Endothelial cell (in vitro differentiated cells): Measurements from ENCODE around the gene CHST9. TPM values are rescaled to one million over a fixed set of nuclear protein-coding genes. Genes with fewer than 3 reads are reported as not detected.
"Not testable (repeated sequence)": the region's sequence is repeated elsewhere in the genome, so short reads cannot be mapped to it uniquely, and the experiment has no call there.

ENCODE experiments used
- DNase-seq: peaks from one replicate; pipeline ENCODE4 v3.0.0; 2021; ENCODE audit warnings: low spot score
- H3K27ac Mint-ChIP-seq: one replicate; pipeline ENCODE4 v1.8.0; 2021; ENCODE audit warnings: mixed read lengths, inconsistent platforms; ENCODE audit not compliant: unreplicated experiment
- H3K27me3 Mint-ChIP-seq: one replicate; pipeline ENCODE4 v1.8.0; 2021; ENCODE audit warnings: mild to moderate bottlenecking, moderate library complexity, mixed read lengths, inconsistent platforms; ENCODE audit not compliant: unreplicated experiment
- H3K36me3 Mint-ChIP-seq: one replicate; pipeline ENCODE4 v1.8.0; 2021; ENCODE audit warnings: mild to moderate bottlenecking, low read depth, mixed read lengths, inconsistent platforms; ENCODE audit not compliant: unreplicated experiment
- H3K4me1 Mint-ChIP-seq: one replicate; pipeline ENCODE4 v1.8.0; 2021; ENCODE audit warnings: mild to moderate bottlenecking, mixed read lengths, inconsistent platforms; ENCODE audit not compliant: unreplicated experiment
- H3K4me3 Mint-ChIP-seq: one replicate; pipeline ENCODE4 v1.8.0; 2021; ENCODE audit warnings: mild to moderate bottlenecking, mixed read lengths, inconsistent platforms; ENCODE audit not compliant: unreplicated experiment
- H3K9me3 Mint-ChIP-seq: one replicate; pipeline ENCODE4 v1.8.0; 2021; ENCODE audit warnings: mixed read lengths, inconsistent platforms; ENCODE audit not compliant: unreplicated experiment
- total RNA-seq: library from RNA; stranded (reverse); fragmentation: NEBNext Ultra II Directional; extraction: Animal tissue kit (Norgen Biotek cat#: 25700); gene quantifications from one replicate; pipeline ENCODE4 v1.2.1, GENCODE V29; 2021; ENCODE audit not compliant: unreplicated experiment
- TF ChIP-seq, protein P1 (sequence below): fragments of 200-600 bp; sonication (generic); IDR thresholded peaks from one replicate; pipeline ENCODE4 v1.5.0; 2021; ENCODE audit warnings: antibody characterized with exemption; ENCODE audit not compliant: unreplicated experiment

The CHST9 gene
- total RNA-seq, 1 donor from 2014 or later, result 4.7 TPM

DNA sequence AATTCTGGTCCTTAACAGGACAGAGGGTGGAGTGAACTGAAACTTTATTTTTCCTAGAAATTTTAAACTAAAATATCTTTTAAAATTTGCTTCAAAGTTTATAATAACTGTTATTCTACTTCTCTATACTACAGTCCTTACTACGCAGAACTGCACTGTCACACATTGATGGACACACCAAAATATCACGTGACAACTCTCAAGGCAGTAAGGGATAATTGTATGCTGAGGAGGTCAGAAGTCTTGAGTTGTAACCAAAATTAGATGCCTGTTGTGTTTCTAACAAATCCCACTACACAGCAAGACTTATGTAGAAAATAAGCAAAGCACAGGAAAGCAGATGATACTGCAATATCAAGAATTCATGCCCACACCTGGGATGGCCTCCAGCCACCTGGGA lies 76.3 kb downstream of the CHST9 start:
- no peak overlapping the region for H3K27ac Mint-ChIP-seq
- no peaks in the 10 kb centered on the region for H3K9me3 Mint-ChIP-seq
- TF ChIP-seq, protein P1, sequence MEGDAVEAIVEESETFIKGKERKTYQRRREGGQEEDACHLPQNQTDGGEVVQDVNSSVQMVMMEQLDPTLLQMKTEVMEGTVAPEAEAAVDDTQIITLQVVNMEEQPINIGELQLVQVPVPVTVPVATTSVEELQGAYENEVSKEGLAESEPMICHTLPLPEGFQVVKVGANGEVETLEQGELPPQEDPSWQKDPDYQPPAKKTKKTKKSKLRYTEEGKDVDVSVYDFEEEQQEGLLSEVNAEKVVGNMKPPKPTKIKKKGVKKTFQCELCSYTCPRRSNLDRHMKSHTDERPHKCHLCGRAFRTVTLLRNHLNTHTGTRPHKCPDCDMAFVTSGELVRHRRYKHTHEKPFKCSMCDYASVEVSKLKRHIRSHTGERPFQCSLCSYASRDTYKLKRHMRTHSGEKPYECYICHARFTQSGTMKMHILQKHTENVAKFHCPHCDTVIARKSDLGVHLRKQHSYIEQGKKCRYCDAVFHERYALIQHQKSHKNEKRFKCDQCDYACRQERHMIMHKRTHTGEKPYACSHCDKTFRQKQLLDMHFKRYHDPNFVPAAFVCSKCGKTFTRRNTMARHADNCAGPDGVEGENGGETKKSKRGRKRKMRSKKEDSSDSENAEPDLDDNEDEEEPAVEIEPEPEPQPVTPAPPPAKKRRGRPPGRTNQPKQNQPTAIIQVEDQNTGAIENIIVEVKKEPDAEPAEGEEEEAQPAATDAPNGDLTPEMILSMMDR, result no peak
- H3K27me3 Mint-ChIP-seq, result peaks cover 1% of the 10 kb centered on the region
- H3K36me3 Mint-ChIP-seq, result no peaks in the 10 kb centered on the region
- no peaks in the 10 kb centered on the region for H3K4me1 Mint-ChIP-seq
- no peak overlapping the region for H3K4me3 Mint-ChIP-seq
- DNase-seq, result no peak

DNA sequence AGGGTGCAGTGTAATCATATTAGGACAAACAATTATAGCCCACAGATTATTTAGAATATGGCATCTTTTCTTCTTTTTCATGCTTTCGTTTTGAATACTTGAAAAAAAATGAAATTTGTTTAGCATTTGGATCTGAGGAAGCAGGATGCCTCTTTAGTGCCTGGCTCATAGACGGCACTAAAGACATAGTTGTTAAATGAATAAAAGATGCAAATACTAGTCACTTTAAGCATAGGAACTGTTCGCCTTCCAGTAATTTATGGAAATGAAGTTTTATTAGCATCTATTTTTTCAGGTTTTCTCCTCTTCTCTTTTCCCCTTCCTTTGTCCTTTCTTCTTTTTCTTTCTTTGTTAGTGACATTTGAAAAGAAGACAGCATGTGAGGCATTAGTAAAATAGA lies 80.4 kb downstream of the CHST9 start:
- H3K27ac Mint-ChIP-seq, result no peak overlapping the region
- H3K4me1 Mint-ChIP-seq, result no peaks in the 10 kb centered on the region
- H3K4me3 Mint-ChIP-seq, result no peak overlapping the region
- TF ChIP-seq, protein P1, result no peak
- DNase-seq, result no peak
- H3K9me3 Mint-ChIP-seq, result no peaks in the 10 kb centered on the region
- H3K36me3 Mint-ChIP-seq, result no peaks in the 10 kb centered on the region
- H3K27me3 Mint-ChIP-seq, result peaks cover 1% of the 10 kb centered on the region

DNA sequence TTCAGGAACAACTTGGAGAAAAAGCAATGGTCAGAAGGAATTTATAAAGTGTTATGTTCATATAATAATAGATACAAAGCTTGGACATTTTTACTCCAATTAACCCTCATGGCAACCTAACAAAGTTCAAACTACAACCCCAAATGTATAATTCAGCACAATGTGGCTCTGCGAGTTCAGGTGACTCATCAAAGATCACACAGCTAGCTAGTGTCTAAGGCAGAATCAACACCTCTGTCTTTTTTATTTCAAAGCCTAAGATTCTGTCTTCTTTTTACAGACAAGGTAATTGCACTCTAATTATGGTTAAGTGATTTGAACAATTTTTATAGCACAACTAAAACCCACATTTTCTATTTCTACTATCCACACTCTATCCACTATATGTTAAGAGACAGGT lies 90.5 kb downstream of the CHST9 start:
- H3K27me3 Mint-ChIP-seq, result peaks cover 2% of the 10 kb centered on the region
- DNase-seq, result no peak
- H3K9me3 Mint-ChIP-seq, result no peaks in the 10 kb centered on the region
- H3K4me1 Mint-ChIP-seq, result no peaks in the 10 kb centered on the region
- no peak overlapping the region for H3K27ac Mint-ChIP-seq
- H3K36me3 Mint-ChIP-seq, result no peaks in the 10 kb centered on the region
- TF ChIP-seq, protein P1, result no peak
- no peak overlapping the region for H3K4me3 Mint-ChIP-seq

DNA sequence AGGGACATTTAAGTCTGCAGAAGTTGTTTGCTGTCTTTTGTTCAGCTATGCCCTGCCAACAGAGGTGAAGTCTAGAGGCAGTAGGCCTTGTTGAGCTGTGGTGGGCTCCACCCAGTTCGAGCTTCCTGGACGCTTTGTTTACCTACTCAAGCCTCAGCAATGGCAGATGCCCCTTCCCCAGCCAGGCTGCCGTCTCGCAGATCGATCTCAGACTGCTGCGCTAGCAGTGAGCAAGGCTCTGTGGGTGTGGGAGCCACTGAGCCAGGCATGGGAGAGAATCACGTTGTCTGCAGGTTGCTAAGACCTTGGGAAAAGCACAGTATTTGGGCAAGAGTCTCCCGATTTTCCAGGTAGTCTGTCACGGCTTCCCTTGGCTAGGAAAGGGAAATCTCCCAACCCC lies 91.8 kb downstream of the CHST9 start:
- not testable (repeated sequence) for DNase-seq, H3K9me3 Mint-ChIP-seq, H3K4me1 Mint-ChIP-seq, H3K36me3 Mint-ChIP-seq, H3K27ac Mint-ChIP-seq, H3K27me3 Mint-ChIP-seq, H3K4me3 Mint-ChIP-seq

DNA sequence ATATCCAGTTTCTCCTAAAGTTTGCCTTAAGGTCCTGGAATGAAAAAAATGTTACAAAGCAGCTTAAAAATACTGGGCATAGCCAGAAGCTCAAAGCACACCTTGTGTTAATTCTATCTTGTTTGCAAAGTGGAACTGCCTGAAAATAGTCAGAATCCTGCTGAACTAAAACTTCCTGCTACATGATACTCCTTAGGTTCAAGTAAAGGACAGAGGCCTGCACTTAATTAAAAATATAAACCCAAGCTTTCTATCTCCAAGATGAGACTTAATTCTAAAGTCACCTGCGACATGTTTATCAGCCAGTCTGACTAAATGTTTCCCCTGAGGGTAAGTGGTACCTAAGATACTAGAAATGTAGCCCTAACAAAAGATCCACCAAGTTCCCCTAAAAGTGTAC lies 103.4 kb downstream of the CHST9 start:
- Mint-ChIP-seq H3K4me3 (no peak overlapping the region), H3K36me3 (no peaks in the 10 kb centered on the region), H3K9me3 (no peaks in the 10 kb centered on the region), H3K27me3 (peaks cover under 1% of the 10 kb centered on the region), H3K4me1 (peaks cover 8% of the 10 kb centered on the region), H3K27ac (no peak overlapping the region)
- TF ChIP-seq, protein P1, result no peak
- DNase-seq, result no peak

DNA sequence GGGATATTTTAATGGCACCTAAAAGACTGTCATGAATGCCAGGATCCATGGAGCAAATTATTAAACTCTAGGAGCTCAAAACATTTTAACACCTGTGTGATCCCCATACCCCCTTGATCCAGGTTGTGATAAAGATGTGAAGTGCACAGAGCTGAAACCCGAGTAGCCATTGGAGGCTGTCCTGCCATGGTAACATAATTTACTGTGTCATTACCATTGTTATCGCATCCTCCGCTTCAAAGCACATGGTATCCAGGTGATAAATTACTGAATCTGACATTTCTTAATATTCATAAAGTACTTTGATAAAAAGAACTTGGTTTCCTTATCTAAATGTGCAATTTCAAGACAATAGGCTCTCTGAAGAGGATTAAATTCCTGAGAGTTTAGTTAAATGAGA lies 109.3 kb downstream of the CHST9 start:
- no peak overlapping the region for H3K27ac Mint-ChIP-seq
- no peak for DNase-seq
- no peaks in the 10 kb centered on the region for H3K9me3 Mint-ChIP-seq
- peaks cover 2% of the 10 kb centered on the region for H3K27me3 Mint-ChIP-seq
- H3K4me3 Mint-ChIP-seq, result no peak overlapping the region
- no peaks in the 10 kb centered on the region for H3K36me3 Mint-ChIP-seq
- H3K4me1 Mint-ChIP-seq, result peaks cover 42% of the 10 kb centered on the region
- TF ChIP-seq, protein P1, result no peak
